Endodermal cell (in vitro differentiated cells): ENCODE results near the gene FRMPD4. TPM values are rescaled to one million over a fixed set of nuclear protein-coding genes. Genes with fewer than 3 reads are reported as not detected.

Experiments used
- DNase-seq: peaks from one replicate; pipeline ENCODE4 v3.0.0-alpha.2; 2017
- H3K27ac ChIP-seq: 2 replicates; pipeline ENCODE4 v1.5.1; 2013; ENCODE audit warnings: mild to moderate bottlenecking, low read depth, low read length, moderate library complexity
- H3K27me3 ChIP-seq: 2 replicates; pipeline ENCODE4 v1.6.1; 2013; ENCODE audit warnings: mild to moderate bottlenecking, low read length, moderate library complexity; ENCODE audit not compliant: insufficient read depth, control insufficient read depth, poor library complexity, severe bottlenecking
- H3K36me3 ChIP-seq: 2 replicates; pipeline ENCODE4 v1.7.0; 2013; ENCODE audit warnings: mild to moderate bottlenecking, low read length, moderate library complexity; ENCODE audit not compliant: control insufficient read depth, insufficient read depth
- H3K4me1 ChIP-seq: one replicate; pipeline ENCODE4 v1.7.0; 2013; ENCODE audit warnings: low read length; ENCODE audit not compliant: control insufficient read depth, insufficient read depth
- H3K4me3 ChIP-seq: 2 replicates; pipeline ENCODE4 v1.5.1; 2013; ENCODE audit warnings: mild to moderate bottlenecking, low read length, moderate library complexity
- H3K9ac ChIP-seq: 2 replicates; pipeline ENCODE4 v1.6.1; 2013; ENCODE audit warnings: mild to moderate bottlenecking, low read length, moderate library complexity; ENCODE audit not compliant: poor library complexity, severe bottlenecking; ENCODE audit errors: extremely low read depth
- H3K9me3 ChIP-seq: 2 replicates; pipeline ENCODE4 v1.6.1; 2013; ENCODE audit warnings: mild to moderate bottlenecking, low read length, moderate library complexity; ENCODE audit not compliant: control insufficient read depth
- H3K27ac Mint-ChIP-seq: 2 replicates; pipeline ENCODE4 v1.8.0; 2020; ENCODE audit warnings: mixed read lengths
- H3K27me3 Mint-ChIP-seq: 2 replicates; pipeline ENCODE4 v1.8.0; 2021; ENCODE audit warnings: mild to moderate bottlenecking, mixed read lengths; ENCODE audit not compliant: insufficient read depth
- H3K36me3 Mint-ChIP-seq: 2 replicates; pipeline ENCODE4 v1.8.0; 2020; ENCODE audit warnings: low read depth, mixed read lengths
- H3K4me1 Mint-ChIP-seq: 2 replicates; pipeline ENCODE4 v1.8.0; 2020; ENCODE audit warnings: mixed read lengths
- H3K4me3 Mint-ChIP-seq: 2 replicates; pipeline ENCODE4 v1.8.0; 2020; ENCODE audit warnings: mild to moderate bottlenecking, moderate library complexity, mixed read lengths
- H3K9me3 Mint-ChIP-seq: 2 replicates; pipeline ENCODE4 v1.8.0; 2020; ENCODE audit warnings: mild to moderate bottlenecking, mixed read lengths
- WGBS, 2 experiments: methylation state at CpG; one replicate each; pipeline versions ENCODE4 v1.1.5 to v1.1.7; 2013; ENCODE audit warnings: missing lambda C conversion rate in 2 of 2, mixed read lengths in 1 of 2; ENCODE audit not compliant: insufficient coverage in 1 of 2, insufficient read length in 1 of 2; 5-methylcytosine and 5-hydroxymethylcytosine counted together
- total RNA-seq, 2 donors: library from RNA; stranded (reverse); fragmentation: NEBNext Ultra II Directional in 1 of 2; extraction: Animal tissue kit (Norgen Biotek cat#: 25700) in 1 of 2; gene quantifications; 2 replicates in 1 of 2; 3 replicates in 1 of 2; pipeline ENCODE4 v1.2.1, GENCODE V29; 2021
- TF ChIP-seq, protein P1 (sequence below): fragments of 200-600 bp; sonication (generic); conservative IDR thresholded peaks from 2 replicates; pipeline ENCODE4 v1.5.0; 2021; ENCODE audit warnings: antibody characterized with exemption, mild to moderate bottlenecking

Gene FRMPD4
- total RNA-seq, 2 donors from 2014 or later = 0.09 to 0.81 TPM

DNA sequence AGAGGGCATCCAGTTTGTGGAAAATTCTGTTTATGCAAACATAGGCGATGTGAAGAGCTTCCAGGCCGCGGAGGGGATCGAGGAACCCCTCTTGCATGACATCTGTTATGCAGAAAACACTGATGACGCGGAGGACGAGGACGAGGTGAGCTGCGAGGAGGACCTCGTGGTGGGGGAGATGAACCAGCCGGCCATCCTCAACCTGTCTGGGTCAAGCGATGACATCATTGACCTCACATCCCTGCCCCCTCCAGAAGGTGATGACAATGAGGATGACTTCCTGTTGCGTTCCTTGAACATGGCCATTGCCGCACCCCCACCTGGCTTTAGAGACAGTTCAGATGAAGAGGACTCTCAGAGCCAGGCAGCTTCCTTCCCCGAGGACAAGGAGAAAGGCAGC is 578.3 kb downstream of the FRMPD4 start:
- H3K36me3 Mint-ChIP-seq = no peaks in the 10 kb centered on the region
- H3K9me3 ChIP-seq = no peaks in the 10 kb centered on the region

DNA sequence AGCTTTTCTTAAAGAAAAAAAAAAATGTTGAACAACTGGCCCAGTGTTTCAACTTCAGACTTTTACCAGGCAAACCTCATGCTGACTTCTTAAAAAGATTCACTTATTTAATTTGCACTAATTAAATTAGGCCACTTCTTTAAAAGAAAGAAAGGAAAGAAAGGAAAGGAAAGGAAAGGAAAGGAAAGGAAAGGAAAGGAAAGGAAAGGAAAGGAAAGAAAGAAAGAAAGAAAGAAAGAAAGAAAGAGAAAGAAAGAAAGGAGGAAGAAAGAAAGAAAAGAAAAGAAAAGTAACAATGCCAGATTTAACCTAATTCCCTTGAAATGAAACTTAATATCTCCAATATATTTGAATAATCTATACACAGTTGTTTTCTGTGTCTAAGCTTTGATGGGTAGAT is 581.6 kb downstream of the FRMPD4 start:
- H3K27me3 Mint-ChIP-seq = no peaks in the 10 kb centered on the region
- Histone ChIP-seq H3K4me3 (no peak overlapping the region), H3K9me3 (no peaks in the 10 kb centered on the region), H3K27ac (no peak overlapping the region), H3K4me1 (no peaks in the 10 kb centered on the region), H3K9ac (no peak overlapping the region), H3K27me3 (no peaks in the 10 kb centered on the region), H3K36me3 (no peaks in the 10 kb centered on the region)
- peaks cover 47% of the 10 kb centered on the region for H3K9me3 Mint-ChIP-seq
- H3K36me3 Mint-ChIP-seq = no peaks in the 10 kb centered on the region
- no peaks in the 10 kb centered on the region for H3K4me1 Mint-ChIP-seq
- TF ChIP-seq, protein P1, sequence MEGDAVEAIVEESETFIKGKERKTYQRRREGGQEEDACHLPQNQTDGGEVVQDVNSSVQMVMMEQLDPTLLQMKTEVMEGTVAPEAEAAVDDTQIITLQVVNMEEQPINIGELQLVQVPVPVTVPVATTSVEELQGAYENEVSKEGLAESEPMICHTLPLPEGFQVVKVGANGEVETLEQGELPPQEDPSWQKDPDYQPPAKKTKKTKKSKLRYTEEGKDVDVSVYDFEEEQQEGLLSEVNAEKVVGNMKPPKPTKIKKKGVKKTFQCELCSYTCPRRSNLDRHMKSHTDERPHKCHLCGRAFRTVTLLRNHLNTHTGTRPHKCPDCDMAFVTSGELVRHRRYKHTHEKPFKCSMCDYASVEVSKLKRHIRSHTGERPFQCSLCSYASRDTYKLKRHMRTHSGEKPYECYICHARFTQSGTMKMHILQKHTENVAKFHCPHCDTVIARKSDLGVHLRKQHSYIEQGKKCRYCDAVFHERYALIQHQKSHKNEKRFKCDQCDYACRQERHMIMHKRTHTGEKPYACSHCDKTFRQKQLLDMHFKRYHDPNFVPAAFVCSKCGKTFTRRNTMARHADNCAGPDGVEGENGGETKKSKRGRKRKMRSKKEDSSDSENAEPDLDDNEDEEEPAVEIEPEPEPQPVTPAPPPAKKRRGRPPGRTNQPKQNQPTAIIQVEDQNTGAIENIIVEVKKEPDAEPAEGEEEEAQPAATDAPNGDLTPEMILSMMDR = no peak
- no peak overlapping the region for H3K27ac Mint-ChIP-seq
- no peak for DNase-seq
- H3K4me3 Mint-ChIP-seq = no peak overlapping the region

More for the DNA sequence above, 578.3 kb downstream of the FRMPD4 start:
- H3K4me1 ChIP-seq = no peaks in the 10 kb centered on the region
- Mint-ChIP-seq H3K4me3 (no peak overlapping the region), H3K27ac (no peak overlapping the region), H3K9me3 (peaks cover 50% of the 10 kb centered on the region), H3K4me1 (no peaks in the 10 kb centered on the region), H3K27me3 (no peaks in the 10 kb centered on the region)
- DNase-seq = no peak
- H3K9ac ChIP-seq = no peak overlapping the region
- H3K27ac ChIP-seq = no peak overlapping the region
- H3K4me3 ChIP-seq = no peak overlapping the region
- WGBS, 2 experiments = 94 to 97% methylated on average over 13 to 15 of the region's 15 CpGs
- TF ChIP-seq, protein P1 = no peak
- H3K27me3 ChIP-seq = no peaks in the 10 kb centered on the region
- H3K36me3 ChIP-seq = no peaks in the 10 kb centered on the region

DNA sequence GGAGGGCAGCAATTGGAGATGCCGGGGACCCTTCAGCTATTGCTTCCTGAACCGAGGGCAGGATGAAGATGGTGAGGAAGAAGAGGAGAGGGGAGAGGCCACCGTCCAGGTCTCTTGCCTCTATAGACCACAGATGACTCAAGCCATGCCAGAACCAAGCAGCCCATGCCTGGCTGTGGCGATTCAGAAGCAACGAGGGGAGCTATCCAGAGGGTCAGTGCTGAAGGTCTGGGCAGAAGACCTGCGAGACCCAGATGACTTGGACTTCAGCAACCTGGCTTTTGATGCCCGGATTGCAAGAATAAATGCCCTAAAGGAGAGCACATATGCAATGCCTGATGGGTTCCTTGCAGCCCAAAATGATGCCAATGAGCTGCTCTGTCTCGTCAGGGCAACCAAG is 582.8 kb downstream of the FRMPD4 start:
- Histone ChIP-seq H3K4me3 (no peak overlapping the region), H3K27ac (no peak overlapping the region), H3K9ac (no peak overlapping the region), H3K9me3 (no peaks in the 10 kb centered on the region), H3K36me3 (no peaks in the 10 kb centered on the region), H3K4me1 (no peaks in the 10 kb centered on the region), H3K27me3 (no peaks in the 10 kb centered on the region)
- Mint-ChIP-seq H3K4me1 (no peaks in the 10 kb centered on the region), H3K27ac (no peak overlapping the region), H3K9me3 (peaks cover 45% of the 10 kb centered on the region), H3K36me3 (no peaks in the 10 kb centered on the region), H3K4me3 (no peak overlapping the region), H3K27me3 (no peaks in the 10 kb centered on the region)
- TF ChIP-seq, protein P1 = no peak
- 65 to 80% methylated on average over 1 to 8 of the region's 8 CpGs for WGBS, 2 experiments
- DNase-seq = peak; percentile 77
